ENCODE data around the gene UBAP2. TPM values are rescaled to one million over a fixed set of nuclear protein-coding genes. Genes with fewer than 3 reads are reported as not detected.
A peak's percentile ranks its signal among the peaks of the same experiment; 100 is the strongest.

UBAP2 gene
- total and polyA plus RNA-seq, 2 of the 4 experiments (the other 2 are of a cell fraction), result 12.9 to 25.5 TPM

GRCh38 chr9:33934188-33934878, 114.4 kb downstream of the UBAP2 start:
- H3K14ac ChIP-seq (replicated peaks; ENCODE audit: low read depth, low read length), result no peak overlapping the region
- no peak overlapping the region for H3K9ac ChIP-seq (ENCODE audit: low read depth, low read length)
- H3K23ac ChIP-seq (ENCODE audit: low read depth, low read length), result no peak overlapping the region; the same call in 1 of the 2 replicates
- no TSS peak for BruUV-seq (replicated peaks)
- peaks cover 30% of the 10 kb centered on the region for H3K9me1 ChIP-seq (ENCODE audit: insufficient read depth, low read length)
- H4K20me1 ChIP-seq (ENCODE audit: insufficient read depth, low read length), result peaks cover 5% of the 10 kb centered on the region; the same call in 1 of the 2 replicates
- no peak overlapping the region for H4K5ac ChIP-seq (ENCODE audit: low read depth, low read length)
- DNase-seq, result no peak
- no peak overlapping the region for H3K56ac ChIP-seq (ENCODE audit: extremely low read depth, insufficient read depth, low read length)
- no peak overlapping the region for H3K18ac ChIP-seq (ENCODE audit: low read depth, low read length)
- no peaks in the 10 kb centered on the region for H3K9me3 ChIP-seq (ENCODE audit: control insufficient read depth, insufficient read depth, low read length)
- H4K91ac ChIP-seq (ENCODE audit: insufficient read depth, low read depth, low read length), result no peak overlapping the region
- peak overlapping the region; percentile 70 for H2AK9ac ChIP-seq (replicated peaks; ENCODE audit: low read depth, low read length, poor library complexity)
- TF ChIP-seq, protein P1, sequence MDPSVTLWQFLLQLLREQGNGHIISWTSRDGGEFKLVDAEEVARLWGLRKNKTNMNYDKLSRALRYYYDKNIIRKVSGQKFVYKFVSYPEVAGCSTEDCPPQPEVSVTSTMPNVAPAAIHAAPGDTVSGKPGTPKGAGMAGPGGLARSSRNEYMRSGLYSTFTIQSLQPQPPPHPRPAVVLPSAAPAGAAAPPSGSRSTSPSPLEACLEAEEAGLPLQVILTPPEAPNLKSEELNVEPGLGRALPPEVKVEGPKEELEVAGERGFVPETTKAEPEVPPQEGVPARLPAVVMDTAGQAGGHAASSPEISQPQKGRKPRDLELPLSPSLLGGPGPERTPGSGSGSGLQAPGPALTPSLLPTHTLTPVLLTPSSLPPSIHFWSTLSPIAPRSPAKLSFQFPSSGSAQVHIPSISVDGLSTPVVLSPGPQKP (IDR thresholded peaks at IDR 0.05; ENCODE audit: borderline replicate concordance, low read depth, low read length), result no peak
- no peak for TF ChIP-seq RCOR1 (IDR thresholded peaks at IDR 0.05; ENCODE audit: insufficient replicate concordance, low read length)
- TF ChIP-seq, protein P2, sequence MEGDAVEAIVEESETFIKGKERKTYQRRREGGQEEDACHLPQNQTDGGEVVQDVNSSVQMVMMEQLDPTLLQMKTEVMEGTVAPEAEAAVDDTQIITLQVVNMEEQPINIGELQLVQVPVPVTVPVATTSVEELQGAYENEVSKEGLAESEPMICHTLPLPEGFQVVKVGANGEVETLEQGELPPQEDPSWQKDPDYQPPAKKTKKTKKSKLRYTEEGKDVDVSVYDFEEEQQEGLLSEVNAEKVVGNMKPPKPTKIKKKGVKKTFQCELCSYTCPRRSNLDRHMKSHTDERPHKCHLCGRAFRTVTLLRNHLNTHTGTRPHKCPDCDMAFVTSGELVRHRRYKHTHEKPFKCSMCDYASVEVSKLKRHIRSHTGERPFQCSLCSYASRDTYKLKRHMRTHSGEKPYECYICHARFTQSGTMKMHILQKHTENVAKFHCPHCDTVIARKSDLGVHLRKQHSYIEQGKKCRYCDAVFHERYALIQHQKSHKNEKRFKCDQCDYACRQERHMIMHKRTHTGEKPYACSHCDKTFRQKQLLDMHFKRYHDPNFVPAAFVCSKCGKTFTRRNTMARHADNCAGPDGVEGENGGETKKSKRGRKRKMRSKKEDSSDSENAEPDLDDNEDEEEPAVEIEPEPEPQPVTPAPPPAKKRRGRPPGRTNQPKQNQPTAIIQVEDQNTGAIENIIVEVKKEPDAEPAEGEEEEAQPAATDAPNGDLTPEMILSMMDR (conservative IDR thresholded peaks at IDR 0.05; ENCODE audit: low read depth, low read length), result no peak
- TF ChIP-seq, protein P3, sequence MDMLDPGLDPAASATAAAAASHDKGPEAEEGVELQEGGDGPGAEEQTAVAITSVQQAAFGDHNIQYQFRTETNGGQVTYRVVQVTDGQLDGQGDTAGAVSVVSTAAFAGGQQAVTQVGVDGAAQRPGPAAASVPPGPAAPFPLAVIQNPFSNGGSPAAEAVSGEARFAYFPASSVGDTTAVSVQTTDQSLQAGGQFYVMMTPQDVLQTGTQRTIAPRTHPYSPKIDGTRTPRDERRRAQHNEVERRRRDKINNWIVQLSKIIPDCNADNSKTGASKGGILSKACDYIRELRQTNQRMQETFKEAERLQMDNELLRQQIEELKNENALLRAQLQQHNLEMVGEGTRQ (IDR thresholded peaks at IDR 0.05; ENCODE audit: low read depth, low read length), result no peak
- no peak for TF ChIP-seq NFE2L2 (IDR thresholded peaks at IDR 0.05; ENCODE audit: low read depth, low read length)
- no peak for TF ChIP-seq MXI1 (IDR thresholded peaks at IDR 0.05; ENCODE audit: borderline replicate concordance, low read depth, low read length)
- no peak for TF ChIP-seq MAFK (IDR thresholded peaks at IDR 0.05; ENCODE audit: low read depth, low read length)
- TF ChIP-seq POLR2A (IDR thresholded peaks at IDR 0.05; ENCODE audit: low read depth, low read length), result no peak
- no peak for TF ChIP-seq RAD21 (IDR thresholded peaks at IDR 0.05; ENCODE audit: low read length)
- no peak for TF ChIP-seq FOS (IDR thresholded peaks at IDR 0.05; ENCODE audit: low read depth, low read length)
- no peak for TF ChIP-seq SMC3 (IDR thresholded peaks at IDR 0.05; ENCODE audit: low read depth, low read length)
- H4K8ac ChIP-seq (ENCODE audit: low read depth in 2 of 2, low read length in 2 of 2), result no peak overlapping the region
- no peak overlapping the region for H3K4me3 ChIP-seq (ENCODE audit: insufficient read depth, low read depth, low read length)
- ATAC-seq (ENCODE audit: low read depth), result no peak
- no peak overlapping the region for H3K4me2 ChIP-seq (ENCODE audit: low read depth, low read length)
- no peak overlapping the region for H2AFZ ChIP-seq (replicated peaks; ENCODE audit: low read length, poor library complexity)
- H2BK15ac ChIP-seq (ENCODE audit: low read depth, low read length), result no peak overlapping the region
- H2BK5ac ChIP-seq (ENCODE audit: low read depth, low read length, poor library complexity, severe bottlenecking), result no peak overlapping the region
- no peak overlapping the region for H2BK120ac ChIP-seq (ENCODE audit: low read depth, low read length)
- H3K36me3 ChIP-seq (ENCODE audit: control insufficient read depth, insufficient read depth, low read length), result peaks cover 41% of the 10 kb centered on the region
- POLR2A ChIA-PET (ENCODE audit: unreplicated experiment), result interaction anchor here (0.7 kb wide), 1 partner anchor 88 kb away, joined by 3 read pairs; no protein-coding TSS in a partner anchor
- intact Hi-C loops (cut with micrococcal nuclease) (no loop called here), dilution Hi-C loops (cut with HindIII; ENCODE audit: low sequenced_read_pairs, unreplicated experiment) (no loop called here), in situ Hi-C loops (cut with MboI; ENCODE audit: low sequenced_read_pairs) (no loop called here)
- no peak overlapping the region for H3K27ac ChIP-seq (ENCODE audit: insufficient read depth, low read length)
- H3K79me1 ChIP-seq (ENCODE audit: low read depth in 1 of 2, low read length in 2 of 2), result peaks cover 23 to 49% of the 10 kb centered on the region in 2 experiments
- CTCF ChIA-PET, result interaction anchor here (1.7 kb wide), 1 partner anchor 139 kb away, joined by 3 read pairs; no protein-coding TSS in a partner anchor
- no peak overlapping the region for H2AK5ac ChIP-seq (ENCODE audit: low read depth, low read length)
- H3K4ac ChIP-seq (ENCODE audit: low read depth, low read length), result no peak overlapping the region
- no peaks in the 10 kb centered on the region for H3K27me3 ChIP-seq (ENCODE audit: control insufficient read depth, insufficient read depth, low read length)
- H3K4me1 ChIP-seq (ENCODE audit: control insufficient read depth, insufficient read depth, low read length), result no peaks in the 10 kb centered on the region
- 92% methylated on average over 2 of the region's 5 CpGs; no CpG with 5 or more reads in 1 of the 2 experiments for WGBS, 2 experiments (ENCODE audit: extremely low coverage in 2 of 2, insufficient read length in 1 of 2)
- no peak overlapping the region for H2BK20ac ChIP-seq (ENCODE audit: low read depth, low read length)
